Endodermal cell (in vitro differentiated cells): Measurements from ENCODE around the gene KLF3. TPM values are rescaled to one million over a fixed set of nuclear protein-coding genes. Genes with fewer than 3 reads are reported as not detected.

Source experiments
- DNase-seq: peaks from one replicate; pipeline ENCODE4 v3.0.0-alpha.2; 2017
- H3K27ac ChIP-seq: 2 replicates; pipeline ENCODE4 v1.5.1; 2013; ENCODE audit warnings: mild to moderate bottlenecking, low read depth, low read length, moderate library complexity
- H3K27me3 ChIP-seq: 2 replicates; pipeline ENCODE4 v1.6.1; 2013; ENCODE audit warnings: mild to moderate bottlenecking, low read length, moderate library complexity; ENCODE audit not compliant: insufficient read depth, control insufficient read depth, poor library complexity, severe bottlenecking
- H3K36me3 ChIP-seq: 2 replicates; pipeline ENCODE4 v1.7.0; 2013; ENCODE audit warnings: mild to moderate bottlenecking, low read length, moderate library complexity; ENCODE audit not compliant: control insufficient read depth, insufficient read depth
- H3K4me1 ChIP-seq: one replicate; pipeline ENCODE4 v1.7.0; 2013; ENCODE audit warnings: low read length; ENCODE audit not compliant: control insufficient read depth, insufficient read depth
- H3K4me3 ChIP-seq: 2 replicates; pipeline ENCODE4 v1.5.1; 2013; ENCODE audit warnings: mild to moderate bottlenecking, low read length, moderate library complexity
- H3K9ac ChIP-seq: 2 replicates; pipeline ENCODE4 v1.6.1; 2013; ENCODE audit warnings: mild to moderate bottlenecking, low read length, moderate library complexity; ENCODE audit not compliant: poor library complexity, severe bottlenecking; ENCODE audit errors: extremely low read depth
- H3K9me3 ChIP-seq: 2 replicates; pipeline ENCODE4 v1.6.1; 2013; ENCODE audit warnings: mild to moderate bottlenecking, low read length, moderate library complexity; ENCODE audit not compliant: control insufficient read depth
- H3K27ac Mint-ChIP-seq: 2 replicates; pipeline ENCODE4 v1.8.0; 2020; ENCODE audit warnings: mixed read lengths
- H3K27me3 Mint-ChIP-seq: 2 replicates; pipeline ENCODE4 v1.8.0; 2021; ENCODE audit warnings: mild to moderate bottlenecking, mixed read lengths; ENCODE audit not compliant: insufficient read depth
- H3K36me3 Mint-ChIP-seq: 2 replicates; pipeline ENCODE4 v1.8.0; 2020; ENCODE audit warnings: low read depth, mixed read lengths
- H3K4me1 Mint-ChIP-seq: 2 replicates; pipeline ENCODE4 v1.8.0; 2020; ENCODE audit warnings: mixed read lengths
- H3K4me3 Mint-ChIP-seq: 2 replicates; pipeline ENCODE4 v1.8.0; 2020; ENCODE audit warnings: mild to moderate bottlenecking, moderate library complexity, mixed read lengths
- H3K9me3 Mint-ChIP-seq: 2 replicates; pipeline ENCODE4 v1.8.0; 2020; ENCODE audit warnings: mild to moderate bottlenecking, mixed read lengths
- WGBS, 2 experiments: methylation state at CpG; one replicate each; pipeline versions ENCODE4 v1.1.5 to v1.1.7; 2013; ENCODE audit warnings: missing lambda C conversion rate in 2 of 2, mixed read lengths in 1 of 2; ENCODE audit not compliant: insufficient coverage in 1 of 2, insufficient read length in 1 of 2; 5-methylcytosine and 5-hydroxymethylcytosine counted together
- total RNA-seq, 2 donors: library from RNA; stranded (reverse); fragmentation: NEBNext Ultra II Directional in 1 of 2; extraction: Animal tissue kit (Norgen Biotek cat#: 25700) in 1 of 2; gene quantifications; 2 replicates in 1 of 2; 3 replicates in 1 of 2; pipeline ENCODE4 v1.2.1, GENCODE V29; 2021
- TF ChIP-seq, protein P1 (sequence below): fragments of 200-600 bp; sonication (generic); conservative IDR thresholded peaks from 2 replicates; pipeline ENCODE4 v1.5.0; 2021; ENCODE audit warnings: antibody characterized with exemption, mild to moderate bottlenecking

Gene KLF3
- total RNA-seq, 2 donors from 2014 or later: 20.7 to 28.2 TPM

DNA sequence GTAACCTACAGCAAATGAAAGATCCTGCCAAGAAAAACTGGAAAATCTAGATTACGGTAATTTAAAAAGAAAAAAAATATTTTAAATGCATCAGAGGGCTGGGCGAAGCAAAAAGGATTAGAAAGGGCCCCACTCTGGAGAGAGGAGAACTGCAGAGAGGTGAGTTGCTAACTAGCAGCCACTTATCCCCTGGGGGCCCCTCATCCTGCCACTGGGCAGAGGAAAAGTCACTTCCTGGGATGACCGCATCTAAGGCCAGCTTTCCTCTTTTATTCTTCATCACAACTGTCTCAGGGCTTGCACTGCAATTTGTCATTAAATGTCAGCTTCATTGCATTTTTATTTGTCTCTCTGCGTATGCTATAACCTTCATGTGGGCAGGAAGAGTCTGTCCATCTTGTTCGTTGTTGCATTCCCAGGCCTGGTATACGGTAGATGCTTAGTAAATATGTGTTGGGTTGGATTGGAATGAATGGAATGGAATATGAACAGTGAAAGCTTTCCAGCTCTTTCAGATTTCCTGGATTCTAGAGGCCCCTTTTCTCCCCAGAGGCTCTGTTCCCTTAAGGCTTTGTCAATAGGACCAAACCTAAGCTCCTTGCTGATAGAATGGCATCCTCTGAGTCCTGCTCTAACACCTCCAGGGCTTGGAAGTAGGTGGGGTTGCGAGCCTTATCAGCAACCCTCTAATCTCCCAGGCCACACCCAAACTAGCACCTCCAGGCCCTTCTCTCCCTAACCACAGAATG lies 59.9 kb downstream of the KLF3 start:
- Histone ChIP-seq H3K9me3 (no peaks in the 10 kb centered on the region), H3K4me3 (peak overlapping the region; percentile 39), H3K4me1 (peaks cover 2% of the 10 kb centered on the region), H3K27ac (no peak overlapping the region), H3K36me3 (no peaks in the 10 kb centered on the region), H3K27me3 (no peaks in the 10 kb centered on the region), H3K9ac (peak overlapping the region; percentile 13)
- H3K36me3 Mint-ChIP-seq: no peaks in the 10 kb centered on the region
- no peak overlapping the region for H3K4me3 Mint-ChIP-seq
- peak overlapping the region; percentile 73 for H3K27ac Mint-ChIP-seq
- TF ChIP-seq, protein P1, sequence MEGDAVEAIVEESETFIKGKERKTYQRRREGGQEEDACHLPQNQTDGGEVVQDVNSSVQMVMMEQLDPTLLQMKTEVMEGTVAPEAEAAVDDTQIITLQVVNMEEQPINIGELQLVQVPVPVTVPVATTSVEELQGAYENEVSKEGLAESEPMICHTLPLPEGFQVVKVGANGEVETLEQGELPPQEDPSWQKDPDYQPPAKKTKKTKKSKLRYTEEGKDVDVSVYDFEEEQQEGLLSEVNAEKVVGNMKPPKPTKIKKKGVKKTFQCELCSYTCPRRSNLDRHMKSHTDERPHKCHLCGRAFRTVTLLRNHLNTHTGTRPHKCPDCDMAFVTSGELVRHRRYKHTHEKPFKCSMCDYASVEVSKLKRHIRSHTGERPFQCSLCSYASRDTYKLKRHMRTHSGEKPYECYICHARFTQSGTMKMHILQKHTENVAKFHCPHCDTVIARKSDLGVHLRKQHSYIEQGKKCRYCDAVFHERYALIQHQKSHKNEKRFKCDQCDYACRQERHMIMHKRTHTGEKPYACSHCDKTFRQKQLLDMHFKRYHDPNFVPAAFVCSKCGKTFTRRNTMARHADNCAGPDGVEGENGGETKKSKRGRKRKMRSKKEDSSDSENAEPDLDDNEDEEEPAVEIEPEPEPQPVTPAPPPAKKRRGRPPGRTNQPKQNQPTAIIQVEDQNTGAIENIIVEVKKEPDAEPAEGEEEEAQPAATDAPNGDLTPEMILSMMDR: no peak
- no peaks in the 10 kb centered on the region for H3K9me3 Mint-ChIP-seq
- H3K4me1 Mint-ChIP-seq: peaks cover 40% of the 10 kb centered on the region
- WGBS, 2 experiments: 78 to 83% methylated on average over 5 to 7 of the region's 7 CpGs
- no peaks in the 10 kb centered on the region for H3K27me3 Mint-ChIP-seq
- DNase-seq: peak; percentile 78

- no peak for DNase-seq
- Histone ChIP-seq H3K27me3 (no peaks in the 10 kb centered on the region), H3K36me3 (no peaks in the 10 kb centered on the region), H3K27ac (no peak overlapping the region), H3K4me1 (peaks cover 2% of the 10 kb centered on the region), H3K9ac (no peak overlapping the region), H3K4me3 (no peak overlapping the region), H3K9me3 (no peaks in the 10 kb centered on the region)
- WGBS, 2 experiments: 80 to 84% methylated on average over 3 of the region's 3 CpGs
- Mint-ChIP-seq H3K9me3 (no peaks in the 10 kb centered on the region), H3K27me3 (no peaks in the 10 kb centered on the region), H3K4me1 (peaks cover 43% of the 10 kb centered on the region), H3K36me3 (no peaks in the 10 kb centered on the region), H3K27ac (peak overlapping the region; percentile 73), H3K4me3 (no peak overlapping the region)
- TF ChIP-seq, protein P1: no peak
Measured at GRCh38 chr4:38724475-38724808, 60.4 kb downstream of the KLF3 start.

DNA sequence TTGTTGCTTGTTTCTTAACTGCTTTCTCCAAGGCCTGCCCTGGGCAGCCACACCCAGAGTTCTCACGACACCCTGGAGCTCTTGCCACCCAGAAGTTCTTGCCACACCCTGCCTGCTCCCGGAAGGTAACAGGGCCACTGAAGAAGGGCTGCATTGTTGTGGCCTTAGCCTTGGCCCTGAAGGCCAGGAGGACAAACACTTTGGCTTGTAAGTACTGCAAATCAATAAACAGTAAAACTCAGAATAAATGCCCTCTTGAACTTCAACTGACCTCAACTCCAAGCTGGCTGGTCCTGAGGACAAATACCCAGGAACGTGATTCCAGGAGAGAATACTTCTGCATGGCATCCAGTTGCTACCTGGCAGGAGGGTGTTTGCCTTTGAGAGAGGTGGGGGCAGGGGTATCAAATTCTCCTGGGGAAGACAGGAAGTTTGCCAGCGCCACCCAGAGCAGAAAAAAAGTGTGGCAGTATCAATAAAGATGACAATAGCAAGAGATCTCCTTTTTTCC lies 64.7 kb downstream of the KLF3 start:
- DNase-seq: peak; percentile 80
- H3K27ac Mint-ChIP-seq: peak overlapping the region; percentile 65
- no peak overlapping the region for H3K9ac ChIP-seq

More for the DNA sequence above, 64.7 kb downstream of the KLF3 start:
- peaks cover 33% of the 10 kb centered on the region for H3K4me1 Mint-ChIP-seq
- Histone ChIP-seq H3K4me3 (no peak overlapping the region), H3K36me3 (no peaks in the 10 kb centered on the region), H3K27ac (no peak overlapping the region), H3K9me3 (no peaks in the 10 kb centered on the region), H3K4me1 (peaks cover 2% of the 10 kb centered on the region), H3K27me3 (no peaks in the 10 kb centered on the region)
- no peak overlapping the region for H3K4me3 Mint-ChIP-seq
- H3K9me3 Mint-ChIP-seq: peaks cover 9% of the 10 kb centered on the region
- TF ChIP-seq, protein P1: peak; percentile 59
- 66 to 73% methylated on average over 4 of the region's 4 CpGs for WGBS, 2 experiments
- no peaks in the 10 kb centered on the region for H3K36me3 Mint-ChIP-seq
- H3K27me3 Mint-ChIP-seq: no peaks in the 10 kb centered on the region
